ENCODE results near the gene CAST. TPM values are rescaled to one million over a fixed set of nuclear protein-coding genes. Genes with fewer than 3 reads are reported as not detected.

CAST gene
- total and polyA plus RNA-seq, 2 donors (not counting 3 experiments of a cell fraction or from before 2014, with no cell fraction given), result 33.7 to 194 TPM

GRCh38 chr5:96734871-96735325 lies 72.7 kb downstream of the CAST start:
- no TSS peak for BruUV-seq (replicated peaks)
- no peak overlapping the region for H3K9ac ChIP-seq (replicated peaks; ENCODE audit: extremely low read depth, insufficient read depth, low read length)
- H3K9me1 ChIP-seq (replicated peaks; ENCODE audit: control insufficient read depth, extremely low read depth, insufficient read depth, low read length), result no peaks in the 10 kb centered on the region
- DNase-seq (ENCODE audit: low read depth, low spot score) (no peak), FAIRE-seq (no peak)
- H2AFZ ChIP-seq (ENCODE audit: low read depth, low read length), result no peak overlapping the region
- peaks cover 5 to 6% of the 10 kb centered on the region in 2 experiments for H3K36me3 ChIP-seq (ENCODE audit: control insufficient read depth in 2 of 2, extremely low read depth in 1 of 2, insufficient read depth in 2 of 2, low read length in 2 of 2)
- H3K4me3 ChIP-seq (replicated peaks in 1 of 3; ENCODE audit: insufficient read depth in 1 of 3, low read depth in 1 of 3, low read length in 3 of 3), result no peak overlapping the region
- no peaks in the 10 kb centered on the region for H3K27me3 ChIP-seq (ENCODE audit: control insufficient read depth in 2 of 2, insufficient read depth in 2 of 2, low read length in 2 of 2)
- no peaks in the 10 kb centered on the region for H3K9me3 ChIP-seq (replicated peaks; ENCODE audit: control insufficient read depth, insufficient read depth, low read length)
- ChIA-PET CTCF (interaction anchor here (1.5 to 2.3 kb wide), 3 partner anchors 8 to 121 kb away, joined by 4 to 10 read pairs (median 6); no protein-coding TSS in a partner anchor), POLR2A (no interaction called here)
- intact Hi-C loops (cut with micrococcal nuclease) (no loop called here), dilution Hi-C loops (cut with MboI; ENCODE audit: extremely low pct_ligation_motif_present, low sequenced_read_pairs) (no loop called here)
- H3K79me2 ChIP-seq (ENCODE audit: control insufficient read depth, insufficient read depth, low read length), result peaks cover 1% of the 10 kb centered on the region
- H3K4me1 ChIP-seq (ENCODE audit: control insufficient read depth, extremely low read depth, insufficient read depth, low read length), result peaks cover 3% of the 10 kb centered on the region
- H3K4me2 ChIP-seq (ENCODE audit: insufficient read depth, low read length), result no peak overlapping the region
- no peaks in the 10 kb centered on the region for H4K20me1 ChIP-seq (replicated peaks; ENCODE audit: control insufficient read depth, extremely low read depth, insufficient read depth, low read length)
- no peak overlapping the region for H3K27ac ChIP-seq (ENCODE audit: insufficient read depth, low read depth, low read length)
- TF ChIP-seq POLR2AphosphoS5 (IDR thresholded peaks at IDR 0.05; ENCODE audit: insufficient read depth, low read depth, low read length), result no peak
- TF ChIP-seq MYC (IDR thresholded peaks at IDR 0.05; ENCODE audit: low read depth, low read length), result no peak
- no peak for TF ChIP-seq EZH2 (IDR thresholded peaks at IDR 0.05; ENCODE audit: borderline replicate concordance, low read depth, low read length, severe bottlenecking)
- TF ChIP-seq POLR2A (IDR thresholded peaks at IDR 0.05; ENCODE audit: low read depth, low read length), result no peak
- TF ChIP-seq JUN (IDR thresholded peaks at IDR 0.05; ENCODE audit: borderline replicate concordance, insufficient read depth, insufficient read length, low read depth), result no peak
- TF ChIP-seq CTCF (IDR thresholded peaks at IDR 0.05; ENCODE audit: extremely low read depth in 1 of 2, insufficient read depth in 1 of 2, low read depth in 1 of 2, low read length in 2 of 2), result no peak
- TF ChIP-seq FOS (IDR thresholded peaks at IDR 0.05; ENCODE audit: borderline replicate concordance, insufficient read depth, low read length), result no peak
- TF ChIP-seq GATA2 (IDR thresholded peaks at IDR 0.05; ENCODE audit: insufficient read depth, insufficient read length, low read depth, low read length), result no peak
- TF ChIP-seq MAX (IDR thresholded peaks at IDR 0.05; ENCODE audit: insufficient read depth, insufficient read length), result no peak

Data from endothelial cell of umbilical vein (primary cell).